GM10248 (cell line): ENCODE measurements around the gene TSSC4.

Experiments
- CTCF ChIA-PET: fragments of 300-600 bp; sonication (Branson Sonifier 250); formaldehyde crosslinking; extraction: SDS; loops from one replicate; lab custom pipeline; 2021; ENCODE audit warnings: antibody characterized with exemption; lab: Yijun Ruan, JAX
- POLR2A ChIA-PET: fragments of 350-650 bp; sonication (Branson Sonifier 250); formaldehyde crosslinking; extraction: SDS; loops from one replicate; lab custom pipeline; 2020; ENCODE audit warnings: antibody characterized with exemption; lab: Yijun Ruan, JAX
- DNase-seq: peaks from one replicate; pipeline ENCODE4 v3.0.0; 2012; ENCODE audit errors: extremely low spot score
- CTCF ChIP-seq: IDR thresholded peaks from 2 replicates; pipeline ENCODE4 v1.5.1; 2012; ENCODE audit warnings: mild to moderate bottlenecking, low read depth; ENCODE audit errors: extremely low read depth, missing control alignments, control extremely low read depth

Gene TSSC4

GRCh38 chr11:2409126-2409525 is 8.6 kb downstream of the TSSC4 start:
- ChIA-PET CTCF (interaction anchor here (1.5 to 2.3 kb wide), 3 partner anchors 9 to 104 kb away, joined by 8 to 10 read pairs (median 8); partner anchors contain the start of gene TSSC4), POLR2A (interaction anchor here (0.9 kb wide), 1 partner anchor 10 kb away, joined by 3 read pairs; no protein-coding TSS in a partner anchor)
- no peak for TF ChIP-seq CTCF
- DNase-seq = no peak

- TF ChIP-seq CTCF = no peak
- no peak for DNase-seq
- ChIA-PET CTCF (interaction anchor here (1.0 to 2.3 kb wide), 4 partner anchors 10 to 212 kb away, joined by 3 to 10 read pairs (median 8); partner anchors contain the start of gene TSSC4), POLR2A (interaction anchor here (0.9 kb wide), 1 partner anchor 11 kb away, joined by 3 read pairs; no protein-coding TSS in a partner anchor)
These were observed 9.3 kb downstream of the TSSC4 start for GRCh38 chr11:2409611-2410468.

- TF ChIP-seq CTCF = no peak
- ChIA-PET POLR2A (no interaction called here), CTCF (interaction anchor here (1.0 to 2.3 kb wide), 3 partner anchors 10 to 213 kb away, joined by 3 to 8 read pairs (median 6); no protein-coding TSS in a partner anchor)
- no peak for DNase-seq
These were observed 10.1 kb downstream of the TSSC4 start for GRCh38 chr11:2410616-2411015.

GRCh38 chr11:2411446-2412305 is 11.1 kb downstream of the TSSC4 start:
- DNase-seq = no peak
- ChIA-PET POLR2A (no interaction called here), CTCF (interaction anchor here (1.6 to 2.3 kb wide), 3 partner anchors 9 to 107 kb away, joined by 5 to 10 read pairs (median 6); no protein-coding TSS in a partner anchor)
- TF ChIP-seq CTCF = no peak

GRCh38 chr11:2412323-2412722 is 11.8 kb downstream of the TSSC4 start:
- ChIA-PET POLR2A (no interaction called here), CTCF (interaction anchor here (1.6 to 2.3 kb wide), 4 partner anchors 9 to 108 kb away, joined by 5 to 10 read pairs (median 6); partner anchors contain the start of gene TSSC4)
- DNase-seq = no peak
- no peak for TF ChIP-seq CTCF
